ENCODE data around the gene PRTG. TPM values are rescaled to one million over a fixed set of nuclear protein-coding genes. Genes with fewer than 3 reads are reported as not detected.

Gene PRTG
- total and polyA plus RNA-seq, 9 of the 15 experiments (the other 6 are each of a cell fraction or from before 2014, with no cell fraction given) = under 0.01 to 0.14 (median 0.06) TPM; not detected in 1

DNA sequence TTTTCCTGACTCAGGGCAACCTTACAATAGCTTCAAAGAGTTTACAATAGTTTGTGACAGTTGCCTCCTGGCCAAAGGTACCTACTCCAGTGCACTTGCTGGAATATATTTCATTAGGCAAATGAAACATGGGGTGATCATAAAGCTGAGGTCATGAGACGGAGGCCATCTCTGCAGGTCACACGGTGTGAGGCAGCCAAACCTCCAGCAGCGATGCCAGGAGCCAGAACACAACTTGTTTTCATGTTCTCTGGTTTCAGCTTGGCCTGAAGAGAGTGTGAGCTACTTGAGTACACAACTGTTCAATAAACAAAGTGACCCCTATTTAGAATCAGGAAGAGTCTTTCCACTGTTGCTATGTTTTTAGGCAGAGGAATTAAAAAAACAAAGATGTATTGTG lies 112.1 kb downstream of the PRTG start:
- no peak for ATAC-seq

More for the DNA sequence above, 112.1 kb downstream of the PRTG start:
- H4K20me1 ChIP-seq (replicated peaks; ENCODE audit: control insufficient read depth, insufficient read depth, low read length) = no peaks in the 10 kb centered on the region
- FAIRE-seq (no peak), DNase-seq (ENCODE audit: extremely low read depth in 1 of 4, low spot score in 3 of 4) (no peak)
- H3K27me3 ChIP-seq (ENCODE audit: control insufficient read depth in 2 of 2, insufficient read depth in 2 of 2, low read length in 2 of 2) = peaks cover 0 to 5% of the 10 kb centered on the region in 2 experiments; a peak in 3 of 5 replicates
- TF ChIP-seq, protein P1, sequence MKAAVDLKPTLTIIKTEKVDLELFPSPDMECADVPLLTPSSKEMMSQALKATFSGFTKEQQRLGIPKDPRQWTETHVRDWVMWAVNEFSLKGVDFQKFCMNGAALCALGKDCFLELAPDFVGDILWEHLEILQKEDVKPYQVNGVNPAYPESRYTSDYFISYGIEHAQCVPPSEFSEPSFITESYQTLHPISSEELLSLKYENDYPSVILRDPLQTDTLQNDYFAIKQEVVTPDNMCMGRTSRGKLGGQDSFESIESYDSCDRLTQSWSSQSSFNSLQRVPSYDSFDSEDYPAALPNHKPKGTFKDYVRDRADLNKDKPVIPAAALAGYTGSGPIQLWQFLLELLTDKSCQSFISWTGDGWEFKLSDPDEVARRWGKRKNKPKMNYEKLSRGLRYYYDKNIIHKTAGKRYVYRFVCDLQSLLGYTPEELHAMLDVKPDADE (conservative IDR thresholded peaks at IDR 0.05; ENCODE audit: control insufficient read depth, low read depth, low read length) = no peak
- TF ChIP-seq, protein P2, sequence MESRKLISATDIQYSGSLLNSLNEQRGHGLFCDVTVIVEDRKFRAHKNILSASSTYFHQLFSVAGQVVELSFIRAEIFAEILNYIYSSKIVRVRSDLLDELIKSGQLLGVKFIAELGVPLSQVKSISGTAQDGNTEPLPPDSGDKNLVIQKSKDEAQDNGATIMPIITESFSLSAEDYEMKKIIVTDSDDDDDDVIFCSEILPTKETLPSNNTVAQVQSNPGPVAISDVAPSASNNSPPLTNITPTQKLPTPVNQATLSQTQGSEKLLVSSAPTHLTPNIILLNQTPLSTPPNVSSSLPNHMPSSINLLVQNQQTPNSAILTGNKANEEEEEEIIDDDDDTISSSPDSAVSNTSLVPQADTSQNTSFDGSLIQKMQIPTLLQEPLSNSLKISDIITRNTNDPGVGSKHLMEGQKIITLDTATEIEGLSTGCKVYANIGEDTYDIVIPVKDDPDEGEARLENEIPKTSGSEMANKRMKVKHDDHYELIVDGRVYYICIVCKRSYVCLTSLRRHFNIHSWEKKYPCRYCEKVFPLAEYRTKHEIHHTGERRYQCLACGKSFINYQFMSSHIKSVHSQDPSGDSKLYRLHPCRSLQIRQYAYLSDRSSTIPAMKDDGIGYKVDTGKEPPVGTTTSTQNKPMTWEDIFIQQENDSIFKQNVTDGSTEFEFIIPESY (CRISPR knock-in tag; IDR thresholded peaks at IDR 0.05) = no peak
- TF ChIP-seq SIN3B (IDR thresholded peaks at IDR 0.05; ENCODE audit: low read depth) (no peak), EP300 (IDR thresholded peaks at IDR 0.05; ENCODE audit: low read length) (no peak), ZEB2 (IDR thresholded peaks at IDR 0.05) (no peak), ZNF507 (tag; conservative IDR thresholded peaks at IDR 0.05) (no peak), FOXP1 (CRISPR knock-in tag; IDR thresholded peaks at IDR 0.05) (no peak), KLF10 (CRISPR knock-in tag; IDR thresholded peaks at IDR 0.05) (no peak), BCL6 (CRISPR knock-in tag; IDR thresholded peaks at IDR 0.05) (no peak)
- no peak overlapping the region for H2AFZ ChIP-seq (ENCODE audit: low read depth, low read length)
- no peaks in the 10 kb centered on the region for H3K9me1 ChIP-seq (ENCODE audit: control insufficient read depth, insufficient read depth, low read length)
- intact Hi-C loops (cut with micrococcal nuclease) = no loop called here
- POLR2A ChIA-PET = no interaction called here
- H3K36me3 ChIP-seq (ENCODE audit: control insufficient read depth, insufficient read depth, low read length) = no peaks in the 10 kb centered on the region
- CTCF ChIA-PET (ENCODE audit: low intra/inter-chr PET ratio) = no interaction called here
- WGBS (ENCODE audit: insufficient coverage, low coverage, missing lambda C conversion rate) = 3% methylated on average over 3 of the region's 3 CpGs
- H3K4me1 ChIP-seq (replicated peaks in 1 of 2; ENCODE audit: control insufficient read depth in 2 of 2, insufficient read depth in 2 of 2, low read length in 2 of 2) = no peaks in the 10 kb centered on the region
- no peak overlapping the region for H3K27ac ChIP-seq (ENCODE audit: extremely low read depth, low read depth, low read length)
- no peak overlapping the region for H3K4me3 ChIP-seq
- no peak overlapping the region for H3K4me2 ChIP-seq (ENCODE audit: insufficient read depth, low read length)
- H3K9ac ChIP-seq (ENCODE audit: insufficient read depth in 1 of 2, low read depth in 2 of 2, low read length in 2 of 2) = no peak overlapping the region
- no peaks in the 10 kb centered on the region for H3K9me3 ChIP-seq (replicated peaks; ENCODE audit: control insufficient read depth, insufficient read depth, low read depth, low read length)
- BruUV-seq (replicated peaks) = no TSS peak
- H3K79me2 ChIP-seq (ENCODE audit: control insufficient read depth, insufficient read depth, low read length) = no peaks in the 10 kb centered on the region
- in situ Hi-C loops (cut with MboI) = no loop called here

Data from K562 (cell line).